HEK293 (cell line): ENCODE measurements around the gene PLEKHA8.
A peak's percentile ranks its signal among the peaks of the same experiment; 100 is the strongest.

Experiments
- CTCF ChIA-PET: fragments of 350-600 bp; formaldehyde crosslinking; extraction: SDS; loops from one replicate; lab custom pipeline; 2021; ENCODE audit warnings: antibody characterized with exemption; lab: Yijun Ruan, JAX
- POLR2A ChIA-PET: fragments of 300-600 bp; formaldehyde crosslinking; extraction: SDS; loops from one replicate; lab custom pipeline; 2020; ENCODE audit warnings: antibody characterized with exemption, inconsistent platforms; lab: Yijun Ruan, JAX
- H3K27ac ChIP-seq: fragments of 200-500 bp; sonication (Bioruptor generic); 2 replicates; pipeline ENCODE4 v1.5.1; 2014; ENCODE audit warnings: low read depth, low read length, control low read depth, inconsistent platforms; ENCODE audit errors: extremely low read depth
- H3K36me3 ChIP-seq, 2 experiments: fragments of 200-500 bp in 1 of 2; sonication (Bioruptor generic) in 1 of 2; 1 replicate in 1 of 2; 2 replicates in 1 of 2; pipeline ENCODE4 v1.5.1; 2014 to 2017; ENCODE audit warnings: inconsistent platforms in 2 of 2, low read length in 2 of 2; ENCODE audit not compliant: control insufficient read depth in 2 of 2, insufficient read depth in 1 of 2
- H3K4me1 ChIP-seq: fragments of 200-500 bp; sonication (Bioruptor generic); 2 replicates; pipeline ENCODE4 v1.5.1; 2014; ENCODE audit warnings: mild to moderate bottlenecking, low read length, inconsistent platforms; ENCODE audit not compliant: control insufficient read depth, insufficient read depth
- H3K4me3 ChIP-seq: 2 replicates; pipeline ENCODE4 v1.5.1; 2011; ENCODE audit warnings: low read depth, mild to moderate bottlenecking, control low read depth, low read length, moderate library complexity
- H3K9me3 ChIP-seq: fragments of 200-500 bp; sonication (Bioruptor generic); 2 replicates; pipeline ENCODE4 v1.5.1; 2014; ENCODE audit warnings: low read depth, low read length, inconsistent platforms; ENCODE audit not compliant: control insufficient read depth, insufficient read depth
- KLF8 ChIP-seq: fragments of 450-650 bp; formaldehyde crosslinking; IDR thresholded peaks from 2 replicates; pipeline ENCODE4 v1.5.1; 2016; ENCODE audit warnings: missing biosample characterization, missing genetic modification characterization
- KLF9 ChIP-seq: fragments of 450-650 bp; formaldehyde crosslinking; IDR thresholded peaks from 2 replicates; pipeline ENCODE4 v1.5.1; 2016; ENCODE audit warnings: missing biosample characterization, missing genetic modification characterization, low read depth
- MYNN ChIP-seq: fragments of 450-650 bp; formaldehyde crosslinking; IDR thresholded peaks from 2 replicates; pipeline ENCODE4 v1.5.1; 2016; ENCODE audit warnings: missing biosample characterization, missing genetic modification characterization, borderline replicate concordance
- SP2 ChIP-seq: fragments of 450-650 bp; formaldehyde crosslinking; IDR thresholded peaks from 2 replicates; pipeline ENCODE4 v1.5.1; 2016; ENCODE audit warnings: missing biosample characterization, missing genetic modification characterization
- SP3 ChIP-seq: fragments of 450-650 bp; formaldehyde crosslinking; IDR thresholded peaks from 2 replicates; pipeline ENCODE4 v1.5.1; 2016; ENCODE audit warnings: missing biosample characterization, missing genetic modification characterization
- SP7 ChIP-seq: fragments of 450-650 bp; formaldehyde crosslinking; IDR thresholded peaks from 2 replicates; pipeline ENCODE4 v1.5.1; 2016; ENCODE audit warnings: missing biosample characterization, missing genetic modification characterization
- ZBTB20 ChIP-seq: fragments of 450-650 bp; formaldehyde crosslinking; IDR thresholded peaks from 2 replicates; pipeline ENCODE4 v1.5.1; 2016; ENCODE audit warnings: missing biosample characterization, missing genetic modification characterization
- ZBTB8A ChIP-seq: fragments of 450-650 bp; formaldehyde crosslinking; IDR thresholded peaks from 2 replicates; pipeline ENCODE4 v1.5.1; 2016; ENCODE audit warnings: missing biosample characterization, missing genetic modification characterization
- ZEB2 ChIP-seq: fragments of 450-650 bp; formaldehyde crosslinking; IDR thresholded peaks from 2 replicates; pipeline ENCODE4 v1.5.1; 2016; ENCODE audit warnings: missing biosample characterization, missing genetic modification characterization
- ZFHX2 ChIP-seq: fragments of 450-650 bp; formaldehyde crosslinking; conservative IDR thresholded peaks from 2 replicates; pipeline ENCODE4 v1.5.1; 2016; ENCODE audit warnings: missing biosample characterization, missing genetic modification characterization
- ZNF274 ChIP-seq, 2 experiments: fragments of 200-500 bp in 1 of 2; fragments of 450-650 bp in 1 of 2; sonication (Bioruptor generic) in 1 of 2; formaldehyde crosslinking in 1 of 2; IDR thresholded peaks; 2 replicates each; pipeline versions ENCODE4 v1.5.1 to v1.6.1; 2014 to 2016; ENCODE audit warnings: borderline replicate concordance in 1 of 2, inconsistent platforms in 1 of 2, low read length in 1 of 2, missing biosample characterization in 1 of 2, missing genetic modification characterization in 1 of 2
- ZNF324 ChIP-seq: fragments of 450-650 bp; formaldehyde crosslinking; IDR thresholded peaks from 2 replicates; pipeline ENCODE4 v1.5.1; 2016; ENCODE audit warnings: missing biosample characterization, missing genetic modification characterization
- ZNF510 ChIP-seq: fragments of 450-650 bp; formaldehyde crosslinking; IDR thresholded peaks from 2 replicates; pipeline ENCODE4 v1.5.1; 2018; ENCODE audit warnings: mild to moderate bottlenecking, missing genetic modification characterization, missing biosample characterization; ENCODE audit not compliant: insufficient replicate concordance
- ZNF621 ChIP-seq: fragments of 450-650 bp; formaldehyde crosslinking; IDR thresholded peaks from 2 replicates; pipeline ENCODE4 v1.5.1; 2017; ENCODE audit warnings: missing biosample characterization, missing genetic modification characterization
- ZNF629 ChIP-seq: fragments of 450-650 bp; formaldehyde crosslinking; IDR thresholded peaks from 2 replicates; pipeline ENCODE4 v1.5.1; 2017; ENCODE audit warnings: missing biosample characterization, missing genetic modification characterization
- ZNF660 ChIP-seq: fragments of 450-650 bp; IDR thresholded peaks from 2 replicates; pipeline ENCODE4 v1.5.1; 2018; ENCODE audit warnings: missing biosample characterization, mild to moderate bottlenecking, missing genetic modification characterization
- ZNF76 ChIP-seq: fragments of 450-650 bp; formaldehyde crosslinking; IDR thresholded peaks from 2 replicates; pipeline ENCODE4; 2016; ENCODE audit warnings: low read depth, missing biosample characterization, missing genetic modification characterization, borderline replicate concordance
- ZSCAN30 ChIP-seq: fragments of 450-650 bp; IDR thresholded peaks from 2 replicates; pipeline ENCODE4 v1.5.1; 2018; ENCODE audit warnings: missing biosample characterization, mild to moderate bottlenecking, missing genetic modification characterization, moderate library complexity
- ZXDB ChIP-seq: fragments of 450-650 bp; formaldehyde crosslinking; IDR thresholded peaks from 2 replicates; pipeline ENCODE4 v1.5.1; 2016; ENCODE audit warnings: missing biosample characterization, missing genetic modification characterization
- TF ChIP-seq, protein P1 (sequence below): fragments of 450-650 bp; formaldehyde crosslinking; IDR thresholded peaks from 2 replicates; pipeline ENCODE4 v1.5.1; 2016; ENCODE audit warnings: missing biosample characterization, missing genetic modification characterization
- TF ChIP-seq, protein P2 (sequence below): fragments of 450-650 bp; formaldehyde crosslinking; conservative IDR thresholded peaks from 2 replicates; pipeline ENCODE4 v1.5.1; 2016; ENCODE audit warnings: low read depth, missing biosample characterization, missing genetic modification characterization
- TF ChIP-seq, protein P3 (sequence below): fragments of 450-650 bp; formaldehyde crosslinking; IDR thresholded peaks from 2 replicates; pipeline ENCODE4 v1.5.1; 2016; ENCODE audit warnings: missing biosample characterization, missing genetic modification characterization
- TF ChIP-seq, protein P4 (sequence below): fragments of 450-650 bp; formaldehyde crosslinking; IDR thresholded peaks from 2 replicates; pipeline ENCODE4 v1.5.1; 2016; ENCODE audit warnings: missing biosample characterization, missing genetic modification characterization
- TF ChIP-seq, protein P5 (sequence below): fragments of 450-650 bp; IDR thresholded peaks from 2 replicates; pipeline ENCODE4 v1.5.1; 2018; ENCODE audit warnings: missing biosample characterization, mild to moderate bottlenecking, missing genetic modification characterization

PLEKHA8 gene, protein sequence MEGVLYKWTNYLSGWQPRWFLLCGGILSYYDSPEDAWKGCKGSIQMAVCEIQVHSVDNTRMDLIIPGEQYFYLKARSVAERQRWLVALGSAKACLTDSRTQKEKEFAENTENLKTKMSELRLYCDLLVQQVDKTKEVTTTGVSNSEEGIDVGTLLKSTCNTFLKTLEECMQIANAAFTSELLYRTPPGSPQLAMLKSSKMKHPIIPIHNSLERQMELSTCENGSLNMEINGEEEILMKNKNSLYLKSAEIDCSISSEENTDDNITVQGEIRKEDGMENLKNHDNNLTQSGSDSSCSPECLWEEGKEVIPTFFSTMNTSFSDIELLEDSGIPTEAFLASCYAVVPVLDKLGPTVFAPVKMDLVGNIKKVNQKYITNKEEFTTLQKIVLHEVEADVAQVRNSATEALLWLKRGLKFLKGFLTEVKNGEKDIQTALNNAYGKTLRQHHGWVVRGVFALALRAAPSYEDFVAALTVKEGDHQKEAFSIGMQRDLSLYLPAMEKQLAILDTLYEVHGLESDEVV

DNA sequence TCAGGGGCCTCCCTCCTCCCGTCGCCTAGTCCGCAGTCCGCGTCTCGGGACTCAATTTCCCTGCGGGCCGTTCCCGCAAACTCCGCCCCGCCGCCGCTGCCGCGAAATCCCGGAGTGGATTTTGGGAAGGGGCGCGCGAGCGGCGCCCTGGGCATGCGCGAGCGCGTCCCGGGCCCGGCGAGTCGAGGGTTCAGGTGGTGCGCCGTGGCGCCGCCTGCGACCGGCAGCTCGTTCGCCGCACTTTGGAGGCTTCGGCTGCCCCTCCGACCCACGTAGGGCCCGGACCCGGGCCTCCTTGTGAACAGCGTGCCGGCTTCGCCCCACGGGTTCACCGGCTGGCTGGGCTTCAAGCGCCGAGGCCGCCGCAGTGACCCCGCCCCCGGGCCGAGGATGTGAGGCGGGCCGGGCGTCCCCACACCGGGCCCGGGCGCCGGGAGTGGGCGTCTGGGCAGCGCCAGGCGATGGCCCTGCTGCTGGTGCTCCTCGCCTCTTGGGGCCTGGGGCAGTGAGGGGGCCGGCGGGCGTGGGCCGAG lies at the start of gene PLEKHA8:
Gene PLEKHA8, plus strand, starts transcription at position 197 of the 533 bp plus-strand sequence. CDS start 351 bp downstream, outside the sequence.
- H3K4me1 ChIP-seq, result peaks cover 14% of the 10 kb centered on the region
- H3K27ac ChIP-seq, result peak within 1 kb of the TSS; percentile 76
- POLR2A ChIA-PET, result interaction anchor here (1.1 to 1.7 kb wide), 4 partner anchors 9 to 40 kb away, joined by 3 to 12 read pairs (median 3); no protein-coding TSS in a partner anchor
- no peaks in the 10 kb centered on the region for H3K9me3 ChIP-seq
- no peaks in the 10 kb centered on the region; a peak in 1 of 3 replicates for H3K36me3 ChIP-seq
- CTCF ChIA-PET, result interaction anchor here (0.5 to 2.0 kb wide), 3 partner anchors 9 to 69 kb away, joined by 3 to 5 read pairs (median 3); no protein-coding TSS in a partner anchor
- H3K4me3 ChIP-seq, result peak within 1 kb of the TSS; percentile 88
- TF ChIP-seq, protein P1, sequence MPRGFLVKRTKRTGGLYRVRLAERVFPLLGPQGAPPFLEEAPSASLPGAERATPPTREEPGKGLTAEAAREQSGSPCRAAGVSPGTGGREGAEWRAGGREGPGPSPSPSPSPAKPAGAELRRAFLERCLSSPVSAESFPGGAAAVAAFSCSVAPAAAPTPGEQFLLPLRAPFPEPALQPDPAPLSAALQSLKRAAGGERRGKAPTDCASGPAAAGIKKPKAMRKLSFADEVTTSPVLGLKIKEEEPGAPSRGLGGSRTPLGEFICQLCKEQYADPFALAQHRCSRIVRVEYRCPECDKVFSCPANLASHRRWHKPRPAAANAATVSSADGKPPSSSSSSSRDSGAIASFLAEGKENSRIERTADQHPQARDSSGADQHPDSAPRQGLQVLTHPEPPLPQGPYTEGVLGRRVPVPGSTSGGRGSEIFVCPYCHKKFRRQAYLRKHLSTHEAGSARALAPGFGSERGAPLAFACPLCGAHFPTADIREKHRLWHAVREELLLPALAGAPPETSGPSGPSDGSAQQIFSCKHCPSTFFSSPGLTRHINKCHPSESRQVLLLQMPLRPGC (tag by site-specific recombination), result no peak
- TF ChIP-seq ZFHX2 (tag by site-specific recombination) (peak; percentile 89), ZEB2 (tag by site-specific recombination) (0 out of 2 replicates have a peak, but pooled peaks have one; percentile 15), SP2 (tag by site-specific recombination) (peak; percentile 46; the same call in 1 of the 2 replicates), ZNF76 (tag by site-specific recombination) (peak; percentile 68; the same call in 1 of the 2 replicates), ZNF660 (tag by site-specific recombination) (peak; percentile 77), ZNF629 (tag by site-specific recombination) (0 out of 2 replicates have a peak, but pooled peaks have one; percentile 5), KLF9 (peak; percentile 56; the same call in 1 of the 2 replicates), ZNF621 (tag by site-specific recombination) (no peak), ZNF324 (tag by site-specific recombination) (no peak), ZXDB (tag by site-specific recombination) (peak; percentile 54; the same call in 1 of the 2 replicates), SP7 (tag by site-specific recombination) (no peak; the same call in 1 of the 2 replicates), ZSCAN30 (0 out of 2 replicates have a peak, but pooled peaks have one; percentile 40), ZBTB20 (tag by site-specific recombination) (peak; percentile 86), ZBTB8A (tag by site-specific recombination) (peak; percentile 94), KLF8 (tag by site-specific recombination) (0 out of 2 replicates have a peak, but pooled peaks have one; percentile 57), MYNN (no peak), ZNF510 (no peak), SP3 (tag by site-specific recombination) (peak; percentile 78), ZNF274 (IDR thresholded peaks at IDR 0.05; ENCODE audit: low read length) (no peak), ZNF274 (tag by site-specific recombination; IDR thresholded peaks at IDR 0.05; ENCODE audit: borderline replicate concordance) (no peak)
- TF ChIP-seq, protein P2, sequence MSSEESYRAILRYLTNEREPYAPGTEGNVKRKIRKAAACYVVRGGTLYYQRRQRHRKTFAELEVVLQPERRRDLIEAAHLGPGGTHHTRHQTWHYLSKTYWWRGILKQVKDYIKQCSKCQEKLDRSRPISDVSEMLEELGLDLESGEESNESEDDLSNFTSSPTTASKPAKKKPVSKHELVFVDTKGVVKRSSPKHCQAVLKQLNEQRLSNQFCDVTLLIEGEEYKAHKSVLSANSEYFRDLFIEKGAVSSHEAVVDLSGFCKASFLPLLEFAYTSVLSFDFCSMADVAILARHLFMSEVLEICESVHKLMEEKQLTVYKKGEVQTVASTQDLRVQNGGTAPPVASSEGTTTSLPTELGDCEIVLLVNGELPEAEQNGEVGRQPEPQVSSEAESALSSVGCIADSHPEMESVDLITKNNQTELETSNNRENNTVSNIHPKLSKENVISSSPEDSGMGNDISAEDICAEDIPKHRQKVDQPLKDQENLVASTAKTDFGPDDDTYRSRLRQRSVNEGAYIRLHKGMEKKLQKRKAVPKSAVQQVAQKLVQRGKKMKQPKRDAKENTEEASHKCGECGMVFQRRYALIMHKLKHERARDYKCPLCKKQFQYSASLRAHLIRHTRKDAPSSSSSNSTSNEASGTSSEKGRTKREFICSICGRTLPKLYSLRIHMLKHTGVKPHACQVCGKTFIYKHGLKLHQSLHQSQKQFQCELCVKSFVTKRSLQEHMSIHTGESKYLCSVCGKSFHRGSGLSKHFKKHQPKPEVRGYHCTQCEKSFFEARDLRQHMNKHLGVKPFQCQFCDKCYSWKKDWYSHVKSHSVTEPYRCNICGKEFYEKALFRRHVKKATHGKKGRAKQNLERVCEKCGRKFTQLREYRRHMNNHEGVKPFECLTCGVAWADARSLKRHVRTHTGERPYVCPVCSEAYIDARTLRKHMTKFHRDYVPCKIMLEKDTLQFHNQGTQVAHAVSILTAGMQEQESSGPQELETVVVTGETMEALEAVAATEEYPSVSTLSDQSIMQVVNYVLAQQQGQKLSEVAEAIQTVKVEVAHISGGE (tag by site-specific recombination), result peak; percentile 34; the same call in 1 of the 2 replicates
- TF ChIP-seq, protein P3, sequence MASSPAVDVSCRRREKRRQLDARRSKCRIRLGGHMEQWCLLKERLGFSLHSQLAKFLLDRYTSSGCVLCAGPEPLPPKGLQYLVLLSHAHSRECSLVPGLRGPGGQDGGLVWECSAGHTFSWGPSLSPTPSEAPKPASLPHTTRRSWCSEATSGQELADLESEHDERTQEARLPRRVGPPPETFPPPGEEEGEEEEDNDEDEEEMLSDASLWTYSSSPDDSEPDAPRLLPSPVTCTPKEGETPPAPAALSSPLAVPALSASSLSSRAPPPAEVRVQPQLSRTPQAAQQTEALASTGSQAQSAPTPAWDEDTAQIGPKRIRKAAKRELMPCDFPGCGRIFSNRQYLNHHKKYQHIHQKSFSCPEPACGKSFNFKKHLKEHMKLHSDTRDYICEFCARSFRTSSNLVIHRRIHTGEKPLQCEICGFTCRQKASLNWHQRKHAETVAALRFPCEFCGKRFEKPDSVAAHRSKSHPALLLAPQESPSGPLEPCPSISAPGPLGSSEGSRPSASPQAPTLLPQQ (tag by site-specific recombination), result peak; percentile 55
- TF ChIP-seq, protein P4, sequence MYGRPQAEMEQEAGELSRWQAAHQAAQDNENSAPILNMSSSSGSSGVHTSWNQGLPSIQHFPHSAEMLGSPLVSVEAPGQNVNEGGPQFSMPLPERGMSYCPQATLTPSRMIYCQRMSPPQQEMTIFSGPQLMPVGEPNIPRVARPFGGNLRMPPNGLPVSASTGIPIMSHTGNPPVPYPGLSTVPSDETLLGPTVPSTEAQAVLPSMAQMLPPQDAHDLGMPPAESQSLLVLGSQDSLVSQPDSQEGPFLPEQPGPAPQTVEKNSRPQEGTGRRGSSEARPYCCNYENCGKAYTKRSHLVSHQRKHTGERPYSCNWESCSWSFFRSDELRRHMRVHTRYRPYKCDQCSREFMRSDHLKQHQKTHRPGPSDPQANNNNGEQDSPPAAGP (tag by site-specific recombination), result peak; percentile 56
- TF ChIP-seq, protein P5, sequence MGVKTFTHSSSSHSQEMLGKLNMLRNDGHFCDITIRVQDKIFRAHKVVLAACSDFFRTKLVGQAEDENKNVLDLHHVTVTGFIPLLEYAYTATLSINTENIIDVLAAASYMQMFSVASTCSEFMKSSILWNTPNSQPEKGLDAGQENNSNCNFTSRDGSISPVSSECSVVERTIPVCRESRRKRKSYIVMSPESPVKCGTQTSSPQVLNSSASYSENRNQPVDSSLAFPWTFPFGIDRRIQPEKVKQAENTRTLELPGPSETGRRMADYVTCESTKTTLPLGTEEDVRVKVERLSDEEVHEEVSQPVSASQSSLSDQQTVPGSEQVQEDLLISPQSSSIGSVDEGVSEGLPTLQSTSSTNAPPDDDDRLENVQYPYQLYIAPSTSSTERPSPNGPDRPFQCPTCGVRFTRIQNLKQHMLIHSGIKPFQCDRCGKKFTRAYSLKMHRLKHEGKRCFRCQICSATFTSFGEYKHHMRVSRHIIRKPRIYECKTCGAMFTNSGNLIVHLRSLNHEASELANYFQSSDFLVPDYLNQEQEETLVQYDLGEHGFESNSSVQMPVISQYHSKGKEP (tag by site-specific recombination), result 0 out of 2 replicates have a peak, but pooled peaks have one; percentile 19
